ENCODE data around the gene BAMBI.

GRCh38 chr10:28666751-28667467 lies 10.4 kb upstream of the BAMBI start:
- TF ChIP-seq POLR2A (IDR thresholded peaks at IDR 0.05), result no peak
- TF ChIP-seq CTCF (IDR thresholded peaks at IDR 0.05), result no peak
